ENCODE data around the gene SLC8A2.
"Not testable (repeated sequence)": the region's sequence is repeated elsewhere in the genome, so short reads cannot be mapped to it uniquely, and the experiment has no call there.

SLC8A2 gene

GRCh38 chr19:47423203-47423882 lies 48.4 kb downstream of the SLC8A2 start:
- no peak for DNase-seq

- DNase-seq, result no peak
These were observed 49.1 kb downstream of the SLC8A2 start for GRCh38 chr19:47422417-47423163.

- DNase-seq, result no peak
These were observed 49.8 kb downstream of the SLC8A2 start for GRCh38 chr19:47421844-47422395.

GRCh38 chr19:47421244-47421786 lies 50.4 kb downstream of the SLC8A2 start:
- no peak for DNase-seq

GRCh38 chr19:47419789-47420188 lies 51.9 kb downstream of the SLC8A2 start:
- DNase-seq, result no peak

GRCh38 chr19:47419030-47419783 lies 52.5 kb downstream of the SLC8A2 start, which contains the start of gene MEIS3:
Gene MEIS3, minus strand, starts transcription at chr19:47419527. Its CDS starts 446 bp downstream, at chr19:47419081.
- DNase-seq, result no peak

- no peak for DNase-seq
These were observed 53.0 kb downstream of the SLC8A2 start for GRCh38 chr19:47418692-47419029.

GRCh38 chr19:47417746-47418691 lies 53.7 kb downstream of the SLC8A2 start:
- no peak for DNase-seq

- no peak for DNase-seq
These were observed 54.5 kb downstream of the SLC8A2 start for GRCh38 chr19:47417107-47417745.

- no peak for DNase-seq
These were observed 55.1 kb downstream of the SLC8A2 start for GRCh38 chr19:47416643-47416985.

- DNase-seq, result no peak
These were observed 55.6 kb downstream of the SLC8A2 start for GRCh38 chr19:47415953-47416642.

GRCh38 chr19:47414469-47414868 lies 57.2 kb downstream of the SLC8A2 start:
- no peak for DNase-seq

GRCh38 chr19:47413941-47414340 lies 57.8 kb downstream of the SLC8A2 start:
- DNase-seq, result no peak

- DNase-seq, result not testable (repeated sequence)
These were observed 60.0 kb downstream of the SLC8A2 start for GRCh38 chr19:47411696-47412095.

- DNase-seq, result no peak
These were observed 60.6 kb downstream of the SLC8A2 start for GRCh38 chr19:47411101-47411500.

- DNase-seq, result no peak
These were observed 63.3 kb downstream of the SLC8A2 start for GRCh38 chr19:47408156-47408938.

- DNase-seq, result no peak
These were observed 64.3 kb downstream of the SLC8A2 start for GRCh38 chr19:47407417-47407774.

GRCh38 chr19:47406711-47407416 lies 64.8 kb downstream of the SLC8A2 start:
- DNase-seq, result no peak

- DNase-seq, result no peak
These were observed 65.8 kb downstream of the SLC8A2 start for GRCh38 chr19:47405854-47406417.
